ENCODE data around the gene GPR84.

The GPR84 gene

DNA sequence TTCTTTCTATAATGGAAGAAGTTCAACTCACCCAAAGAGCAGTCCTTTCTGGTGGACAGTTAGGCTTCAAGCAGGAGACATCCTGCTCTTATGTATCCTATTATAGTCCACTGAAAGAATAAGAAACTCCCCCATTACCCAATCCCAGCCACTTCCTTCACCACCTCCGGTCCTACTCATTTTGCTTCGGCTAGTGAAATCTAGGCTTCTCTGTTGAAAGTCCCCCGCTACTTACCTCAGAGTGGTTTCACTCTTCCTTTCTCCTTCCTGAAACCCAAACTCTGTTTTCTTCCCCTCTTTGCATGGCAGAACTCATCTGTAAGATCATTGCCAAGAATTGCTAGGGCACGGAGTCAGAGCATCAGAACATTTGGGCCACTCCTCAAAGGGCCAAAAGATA, at the start of gene GPR84:
Gene GPR84 (minus strand): TSS at position 74 of the 400 bp plus-strand sequence. CDS start 635 bp downstream, outside the sequence.
- Histone ChIP-seq H3K27ac (ENCODE audit: low read depth in 2 of 2, low read length in 2 of 2) (no peak within 1 kb of the TSS), H3K9ac (ENCODE audit: low read depth in 1 of 2, low read length in 2 of 2) (no peak within 1 kb of the TSS), H3K4me1 (ENCODE audit: control insufficient read depth in 2 of 2, insufficient read depth in 2 of 2, low read length in 2 of 2) (peaks cover 12 to 13% of the 10 kb centered on the region in 2 donors), H3K27me3 (ENCODE audit: control insufficient read depth in 2 of 2, insufficient read depth in 2 of 2, low read length in 2 of 2) (peaks cover 6 to 8% of the 10 kb centered on the region in 2 donors), H3K9me3 (ENCODE audit: control insufficient read depth in 2 of 2, low read length in 2 of 2) (no peaks in the 10 kb centered on the region), H3K4me3 (ENCODE audit: low read length in 2 of 2) (no peak within 1 kb of the TSS), H3K36me3 (ENCODE audit: control insufficient read depth in 2 of 2, insufficient read depth in 2 of 2, low read length in 2 of 2) (no peaks in the 10 kb centered on the region)

GRCh38 chr12:54413284-54414190, 49.3 kb upstream of the GPR84 start:
- Histone ChIP-seq H3K9ac (ENCODE audit: low read depth in 1 of 2, low read length in 2 of 2) (peak overlapping the region; percentile 17 to 36), H3K36me3 (ENCODE audit: control insufficient read depth in 2 of 2, insufficient read depth in 2 of 2, low read length in 2 of 2) (peaks cover 0 to 3% of the 10 kb centered on the region in 2 donors), H3K27me3 (ENCODE audit: control insufficient read depth in 2 of 2, insufficient read depth in 2 of 2, low read length in 2 of 2) (peaks cover 0 to 4% of the 10 kb centered on the region in 2 donors), H3K9me3 (ENCODE audit: control insufficient read depth in 2 of 2, low read length in 2 of 2) (no peaks in the 10 kb centered on the region), H3K4me3 (ENCODE audit: low read length in 2 of 2) (peak overlapping the region; percentile 21 to 48), H3K4me1 (ENCODE audit: control insufficient read depth in 2 of 2, insufficient read depth in 2 of 2, low read length in 2 of 2) (peaks cover 17 to 22% of the 10 kb centered on the region in 2 donors), H3K27ac (ENCODE audit: low read depth in 2 of 2, low read length in 2 of 2) (peak overlapping the region; percentile 55 to 65)

DNA sequence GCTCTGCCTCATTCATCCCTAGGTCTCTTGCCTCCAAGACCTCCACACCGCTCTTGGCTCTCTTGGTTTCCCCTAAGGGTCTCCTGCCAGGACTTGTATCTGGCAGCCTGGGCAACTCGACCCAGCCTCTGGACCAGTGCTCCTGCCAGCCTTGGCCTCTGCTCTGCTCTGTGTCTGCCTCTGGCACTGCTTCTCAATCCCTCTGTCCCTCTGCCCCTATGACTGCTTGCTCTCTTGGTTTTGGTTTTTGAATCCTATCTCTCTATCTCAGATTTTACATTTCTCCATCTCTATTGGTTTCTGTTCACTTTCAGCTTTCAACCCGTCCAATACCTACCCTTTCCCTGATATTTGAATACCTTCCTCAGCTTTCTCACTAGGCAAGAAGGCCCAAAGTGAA, 48.5 kb upstream of the GPR84 start:
- H3K9ac ChIP-seq (ENCODE audit: low read depth in 1 of 2, low read length in 2 of 2), result peak overlapping the region; percentile 17 to 36
- peak overlapping the region; percentile 21 to 48 for H3K4me3 ChIP-seq (ENCODE audit: low read length in 2 of 2)
- H3K9me3 ChIP-seq (ENCODE audit: control insufficient read depth in 2 of 2, low read length in 2 of 2), result no peaks in the 10 kb centered on the region
- H3K27ac ChIP-seq (ENCODE audit: low read depth in 2 of 2, low read length in 2 of 2), result peak overlapping the region; percentile 40 to 65
- H3K36me3 ChIP-seq (ENCODE audit: control insufficient read depth in 2 of 2, insufficient read depth in 2 of 2, low read length in 2 of 2), result peaks cover 4 to 5% of the 10 kb centered on the region in 2 donors
- peaks cover 17 to 22% of the 10 kb centered on the region in 2 donors for H3K4me1 ChIP-seq (ENCODE audit: control insufficient read depth in 2 of 2, insufficient read depth in 2 of 2, low read length in 2 of 2)
- peaks cover 0 to 3% of the 10 kb centered on the region in 2 donors for H3K27me3 ChIP-seq (ENCODE audit: control insufficient read depth in 2 of 2, insufficient read depth in 2 of 2, low read length in 2 of 2)

- Histone ChIP-seq H3K4me1 (ENCODE audit: control insufficient read depth in 2 of 2, insufficient read depth in 2 of 2, low read length in 2 of 2) (peaks cover 17 to 22% of the 10 kb centered on the region in 2 donors), H3K9me3 (ENCODE audit: control insufficient read depth in 2 of 2, low read length in 2 of 2) (no peaks in the 10 kb centered on the region), H3K4me3 (ENCODE audit: low read length in 2 of 2) (no peak overlapping the region), H3K27ac (ENCODE audit: low read depth in 2 of 2, low read length in 2 of 2) (peak overlapping the region; percentile 40 to 65), H3K36me3 (ENCODE audit: control insufficient read depth in 2 of 2, insufficient read depth in 2 of 2, low read length in 2 of 2) (peaks cover 6 to 10% of the 10 kb centered on the region in 2 donors), H3K9ac (ENCODE audit: low read depth in 1 of 2, low read length in 2 of 2) (peak overlapping the region in 1 of 2 donors; percentile 7), H3K27me3 (ENCODE audit: control insufficient read depth in 2 of 2, insufficient read depth in 2 of 2, low read length in 2 of 2) (no peaks in the 10 kb centered on the region)
Measured at GRCh38 chr12:54412348-54412747, 48.1 kb upstream of the GPR84 start.

DNA sequence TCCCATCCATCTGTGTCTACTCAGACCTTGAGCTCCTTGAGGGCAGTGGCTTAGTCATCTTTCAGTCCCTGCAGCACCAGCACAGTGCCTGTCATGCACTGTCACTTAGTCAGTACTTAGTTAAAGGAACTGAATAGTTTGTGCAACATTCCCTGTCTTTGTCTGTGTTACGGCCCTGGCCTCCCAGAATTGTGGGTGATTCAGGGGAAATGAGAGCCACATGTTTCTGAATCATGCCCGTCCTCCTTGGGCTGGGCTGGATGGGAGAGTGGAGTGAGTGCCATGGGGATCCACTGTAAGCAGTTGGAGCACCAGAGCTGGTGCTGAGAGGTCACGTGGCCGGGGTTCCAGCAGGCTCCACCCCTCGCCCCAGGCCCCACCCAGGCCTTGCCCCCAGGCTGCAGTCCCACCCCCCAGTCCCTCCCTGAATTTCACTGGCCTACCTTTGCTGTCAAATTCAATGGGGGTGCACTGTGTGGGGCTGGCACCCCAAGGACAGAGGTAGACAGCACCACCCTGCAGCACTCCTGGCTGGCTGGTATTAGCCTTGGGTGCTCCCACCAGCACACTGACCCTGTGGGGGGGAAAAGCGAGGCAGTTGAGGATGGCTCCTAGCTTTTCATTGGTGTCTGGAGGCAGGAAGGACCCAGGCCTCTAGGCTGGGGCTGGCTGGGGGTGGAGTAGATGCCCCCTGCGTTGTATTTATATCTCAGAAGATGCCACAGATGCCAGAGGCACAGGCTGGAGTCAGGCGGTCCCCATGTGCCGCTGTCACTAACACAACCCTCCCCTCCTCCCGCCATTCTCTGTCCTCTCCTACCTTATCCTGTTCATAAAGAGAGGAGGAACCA, 47.3 kb upstream of the GPR84 start:
- Histone ChIP-seq H3K36me3 (ENCODE audit: control insufficient read depth in 2 of 2, insufficient read depth in 2 of 2, low read length in 2 of 2) (peaks cover 6 to 13% of the 10 kb centered on the region in 2 donors), H3K4me1 (ENCODE audit: control insufficient read depth in 2 of 2, insufficient read depth in 2 of 2, low read length in 2 of 2) (peaks cover 17 to 22% of the 10 kb centered on the region in 2 donors), H3K27ac (ENCODE audit: low read depth in 2 of 2, low read length in 2 of 2) (peak overlapping the region; percentile 40 to 65), H3K9ac (ENCODE audit: low read depth in 1 of 2, low read length in 2 of 2) (peak overlapping the region in 1 of 2 donors; percentile 7), H3K9me3 (ENCODE audit: control insufficient read depth in 2 of 2, low read length in 2 of 2) (no peaks in the 10 kb centered on the region), H3K4me3 (ENCODE audit: low read length in 2 of 2) (no peak overlapping the region), H3K27me3 (ENCODE audit: control insufficient read depth in 2 of 2, insufficient read depth in 2 of 2, low read length in 2 of 2) (no peaks in the 10 kb centered on the region)

GRCh38 chr12:54409267-54409666, 45.0 kb upstream of the GPR84 start:
- Histone ChIP-seq H3K9me3 (ENCODE audit: control insufficient read depth in 2 of 2, low read length in 2 of 2) (no peaks in the 10 kb centered on the region), H3K36me3 (ENCODE audit: control insufficient read depth in 2 of 2, insufficient read depth in 2 of 2, low read length in 2 of 2) (peaks cover 11 to 13% of the 10 kb centered on the region in 2 donors), H3K27ac (ENCODE audit: low read depth in 2 of 2, low read length in 2 of 2) (no peak overlapping the region), H3K9ac (ENCODE audit: low read depth in 1 of 2, low read length in 2 of 2) (no peak overlapping the region), H3K4me1 (ENCODE audit: control insufficient read depth in 2 of 2, insufficient read depth in 2 of 2, low read length in 2 of 2) (peaks cover 14 to 18% of the 10 kb centered on the region in 2 donors), H3K27me3 (ENCODE audit: control insufficient read depth in 2 of 2, insufficient read depth in 2 of 2, low read length in 2 of 2) (no peaks in the 10 kb centered on the region), H3K4me3 (ENCODE audit: low read length in 2 of 2) (no peak overlapping the region)

DNA sequence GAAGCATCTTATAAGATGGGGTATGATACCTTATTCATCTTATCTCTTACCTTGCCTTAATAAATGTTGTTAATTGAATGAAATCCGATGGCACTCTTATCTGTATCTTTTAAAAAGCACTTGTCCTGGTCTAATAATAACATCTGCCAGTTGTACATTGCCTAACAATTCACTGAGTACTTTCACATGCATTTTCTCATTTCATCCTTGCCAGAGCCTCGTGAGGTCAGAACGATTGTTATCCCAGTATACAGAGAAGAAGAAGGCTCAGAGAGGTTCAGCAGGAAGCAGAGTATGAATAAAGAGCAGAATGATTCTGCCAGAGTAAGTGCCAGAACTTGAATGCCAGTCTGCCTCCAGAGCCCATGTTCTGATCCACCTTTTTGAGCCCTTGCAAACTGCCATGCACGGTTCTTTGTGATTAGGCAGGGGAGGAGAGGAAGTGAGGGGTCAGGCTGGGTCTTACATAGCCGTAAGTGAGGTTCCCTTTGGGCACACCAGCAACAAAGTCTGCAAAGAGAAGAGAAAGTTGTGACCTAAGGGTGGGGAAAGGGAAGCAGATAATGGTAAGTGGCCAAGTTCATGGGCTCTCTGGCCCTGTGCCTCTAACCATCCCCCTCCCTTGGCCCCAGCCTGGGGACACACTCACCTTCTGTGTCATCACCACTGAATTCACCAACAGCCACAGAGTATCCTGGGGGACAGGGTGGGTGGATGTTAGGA, 43.1 kb upstream of the GPR84 start:
- no peak overlapping the region for H3K4me3 ChIP-seq (ENCODE audit: low read length in 2 of 2)
- H3K36me3 ChIP-seq (ENCODE audit: control insufficient read depth in 2 of 2, insufficient read depth in 2 of 2, low read length in 2 of 2), result peaks cover 23 to 25% of the 10 kb centered on the region in 2 donors

DNA sequence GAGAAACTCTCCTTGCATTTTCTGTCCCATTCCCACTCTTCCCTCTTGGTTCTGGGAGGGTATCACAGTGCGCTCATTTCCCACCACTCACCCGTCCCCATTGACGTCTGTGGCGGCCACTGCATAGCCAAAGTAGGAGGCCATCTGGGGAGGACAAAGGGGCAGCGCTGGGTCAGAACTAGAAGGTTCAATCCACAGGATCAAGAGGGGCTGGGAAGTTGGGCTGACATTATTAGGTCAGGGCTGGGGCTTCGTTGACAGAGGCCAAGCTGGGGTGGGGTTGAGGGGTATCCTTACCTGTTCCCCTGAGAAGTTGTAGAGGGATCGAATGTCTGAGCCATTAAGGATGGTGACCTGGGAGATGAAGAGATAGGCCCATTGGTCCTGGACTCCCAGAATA, 41.3 kb upstream of the GPR84 start:
- H3K27me3 ChIP-seq (ENCODE audit: control insufficient read depth in 2 of 2, insufficient read depth in 2 of 2, low read length in 2 of 2), result no peaks in the 10 kb centered on the region
- no peak overlapping the region for H3K27ac ChIP-seq (ENCODE audit: low read depth in 2 of 2, low read length in 2 of 2)
- no peak overlapping the region for H3K4me3 ChIP-seq (ENCODE audit: low read length in 2 of 2)
- peaks cover 29 to 35% of the 10 kb centered on the region in 2 donors for H3K36me3 ChIP-seq (ENCODE audit: control insufficient read depth in 2 of 2, insufficient read depth in 2 of 2, low read length in 2 of 2)
- no peaks in the 10 kb centered on the region for H3K4me1 ChIP-seq (ENCODE audit: control insufficient read depth in 2 of 2, insufficient read depth in 2 of 2, low read length in 2 of 2)
- no peak overlapping the region for H3K9ac ChIP-seq (ENCODE audit: low read depth in 1 of 2, low read length in 2 of 2)
- no peaks in the 10 kb centered on the region for H3K9me3 ChIP-seq (ENCODE audit: control insufficient read depth in 2 of 2, low read length in 2 of 2)

More for the DNA sequence above, 43.1 kb upstream of the GPR84 start:
- Histone ChIP-seq H3K27me3 (ENCODE audit: control insufficient read depth in 2 of 2, insufficient read depth in 2 of 2, low read length in 2 of 2) (no peaks in the 10 kb centered on the region), H3K9ac (ENCODE audit: low read depth in 1 of 2, low read length in 2 of 2) (no peak overlapping the region), H3K4me1 (ENCODE audit: control insufficient read depth in 2 of 2, insufficient read depth in 2 of 2, low read length in 2 of 2) (peaks cover 2 to 5% of the 10 kb centered on the region in 2 donors), H3K27ac (ENCODE audit: low read depth in 2 of 2, low read length in 2 of 2) (no peak overlapping the region), H3K9me3 (ENCODE audit: control insufficient read depth in 2 of 2, low read length in 2 of 2) (no peaks in the 10 kb centered on the region)

- H3K9me3 ChIP-seq (ENCODE audit: control insufficient read depth in 2 of 2, low read length in 2 of 2), result no peaks in the 10 kb centered on the region
- no peak overlapping the region for H3K9ac ChIP-seq (ENCODE audit: low read depth in 1 of 2, low read length in 2 of 2)
- no peaks in the 10 kb centered on the region for H3K4me1 ChIP-seq (ENCODE audit: control insufficient read depth in 2 of 2, insufficient read depth in 2 of 2, low read length in 2 of 2)
- no peak overlapping the region for H3K4me3 ChIP-seq (ENCODE audit: low read length in 2 of 2)
- peaks cover 29 to 37% of the 10 kb centered on the region in 2 donors for H3K36me3 ChIP-seq (ENCODE audit: control insufficient read depth in 2 of 2, insufficient read depth in 2 of 2, low read length in 2 of 2)
- no peak overlapping the region for H3K27ac ChIP-seq (ENCODE audit: low read depth in 2 of 2, low read length in 2 of 2)
- no peaks in the 10 kb centered on the region for H3K27me3 ChIP-seq (ENCODE audit: control insufficient read depth in 2 of 2, insufficient read depth in 2 of 2, low read length in 2 of 2)
Measured at GRCh38 chr12:54405106-54405505, 40.8 kb upstream of the GPR84 start.
